OCI-LY1 (cell line): Measurements from ENCODE around the gene APLN.

ENCODE experiments used
- H2AFZ ChIP-seq: fragments of 200-600 bp; sonication (generic), shearing (Covaris generic); 2 replicates; pipeline ENCODE4 v1.6.0; 2014; ENCODE audit warnings: antibody characterized with exemption, mild to moderate bottlenecking, low read length
- H3F3A ChIP-seq: fragments of 200-600 bp; sonication (generic), shearing (Covaris generic); 2 replicates; pipeline ENCODE4 v1.6.0; 2014; ENCODE audit warnings: mild to moderate bottlenecking, antibody characterized with exemption, low read length, moderate library complexity; ENCODE audit not compliant: insufficient read depth
- H3K27ac ChIP-seq: fragments of 200-600 bp; sonication (generic); 2 replicates; pipeline ENCODE4 v1.5.1; 2014; ENCODE audit warnings: low read length, mixed run types, mild to moderate bottlenecking, low read depth; ENCODE audit not compliant: poor library complexity, severe bottlenecking
- H3K27me3 ChIP-seq: fragments of 200-600 bp; sonication (generic); 2 replicates; pipeline ENCODE4 v1.6.0; 2014; ENCODE audit warnings: antibody characterized with exemption, mild to moderate bottlenecking, low read length, moderate library complexity; ENCODE audit not compliant: insufficient read depth
- H3K36me3 ChIP-seq: fragments of 200-600 bp; sonication (generic); 2 replicates; pipeline ENCODE4 v1.6.1; 2014; ENCODE audit warnings: mild to moderate bottlenecking, antibody characterized with exemption, low read length, moderate library complexity, mixed read lengths; ENCODE audit not compliant: insufficient read depth
- H3K4me1 ChIP-seq: fragments of 200-600 bp; sonication (generic); 2 replicates; pipeline ENCODE4 v1.5.1; 2014; ENCODE audit warnings: mild to moderate bottlenecking, low read length, moderate library complexity; ENCODE audit not compliant: insufficient read depth, severe bottlenecking
- H3K4me2 ChIP-seq: fragments of 200-600 bp; sonication (generic), shearing (Covaris generic); 2 replicates; pipeline ENCODE4 v1.6.1; 2014; ENCODE audit warnings: low read length
- H3K4me3 ChIP-seq: fragments of 200-600 bp; sonication (generic); 2 replicates; pipeline ENCODE4 v1.5.1; 2014; ENCODE audit warnings: low read length, low read depth, mild to moderate bottlenecking, mixed read lengths; ENCODE audit not compliant: poor library complexity, severe bottlenecking
- H3K79me2 ChIP-seq: fragments of 200-600 bp; shearing (Covaris generic); 2 replicates; pipeline ENCODE4 v1.6.1; 2016; ENCODE audit warnings: mixed run types, low read length, mixed read lengths; ENCODE audit not compliant: insufficient read depth
- H3K9ac ChIP-seq: fragments of 200-600 bp; sonication (generic), shearing (Covaris generic); 2 replicates; pipeline ENCODE4 v1.6.1; 2014; ENCODE audit warnings: mild to moderate bottlenecking, low read length, mixed read lengths
- H3K9me2 ChIP-seq: fragments of 200-600 bp; sonication (generic), shearing (Covaris generic); 2 replicates; pipeline ENCODE4 v1.6.1; 2014; ENCODE audit warnings: low read depth, mild to moderate bottlenecking, low read length, mixed read lengths
- H3K9me3 ChIP-seq: fragments of 200-600 bp; shearing (Covaris generic); 2 replicates; pipeline ENCODE4 v1.6.1; 2014; ENCODE audit warnings: low read length, mixed read lengths
- H4K20me1 ChIP-seq: fragments of 200-600 bp; sonication (generic), shearing (Covaris generic); 2 replicates; pipeline ENCODE4 v1.6.0; 2016; ENCODE audit warnings: mild to moderate bottlenecking, low read length; ENCODE audit not compliant: insufficient read depth
- CTCF ChIP-seq: fragments of 200-600 bp; sonication (generic), shearing (Covaris generic); IDR thresholded peaks from 2 replicates; pipeline ENCODE4 v1.5.1; 2017; ENCODE audit warnings: mild to moderate bottlenecking, antibody characterized with exemption, low read length, moderate library complexity, mixed read lengths
- EZH2 ChIP-seq: fragments of 200-600 bp; sonication (generic), shearing (Covaris generic); IDR thresholded peaks from 2 replicates; pipeline ENCODE4 v1.8.0; 2017; ENCODE audit warnings: borderline replicate concordance, mixed run types, mild to moderate bottlenecking, antibody characterized with exemption, low read length, moderate library complexity, mixed read lengths

Gene APLN

GRCh38 chrX:129634541-129634940 lies 20.2 kb downstream of the APLN start:
- H3K36me3 ChIP-seq = no peaks in the 10 kb centered on the region
- H3K9ac ChIP-seq = no peak overlapping the region
- no peaks in the 10 kb centered on the region for H3K9me2 ChIP-seq
- H3K27me3 ChIP-seq = no peaks in the 10 kb centered on the region
- H3K4me2 ChIP-seq = no peak overlapping the region
- H3K4me3 ChIP-seq = no peak overlapping the region
- H4K20me1 ChIP-seq = no peaks in the 10 kb centered on the region
- TF ChIP-seq CTCF = no peak
- no peak for TF ChIP-seq EZH2
- H3K9me3 ChIP-seq = no peaks in the 10 kb centered on the region
- H3K27ac ChIP-seq = no peak overlapping the region
- no peaks in the 10 kb centered on the region for H3F3A ChIP-seq
- H3K4me1 ChIP-seq = no peaks in the 10 kb centered on the region
- H3K79me2 ChIP-seq = no peaks in the 10 kb centered on the region
- no peak overlapping the region for H2AFZ ChIP-seq

GRCh38 chrX:129632443-129632842 lies 22.3 kb downstream of the APLN start:
- Histone ChIP-seq H3K79me2 (no peaks in the 10 kb centered on the region), H3K27me3 (no peaks in the 10 kb centered on the region), H3K9ac (no peak overlapping the region), H3K36me3 (no peaks in the 10 kb centered on the region), H3K27ac (no peak overlapping the region), H3K4me1 (no peaks in the 10 kb centered on the region), H3K4me3 (no peak overlapping the region), H4K20me1 (no peaks in the 10 kb centered on the region), H3K9me3 (no peaks in the 10 kb centered on the region), H3K4me2 (no peak overlapping the region), H2AFZ (no peak overlapping the region), H3F3A (no peaks in the 10 kb centered on the region), H3K9me2 (no peaks in the 10 kb centered on the region)
- no peak for TF ChIP-seq EZH2
- TF ChIP-seq CTCF = no peak

GRCh38 chrX:129631849-129632248 lies 22.9 kb downstream of the APLN start:
- Histone ChIP-seq H3K27me3 (no peaks in the 10 kb centered on the region), H3K79me2 (no peaks in the 10 kb centered on the region), H3K4me1 (no peaks in the 10 kb centered on the region), H3K4me2 (no peak overlapping the region), H3K9me3 (no peaks in the 10 kb centered on the region), H3K9me2 (no peaks in the 10 kb centered on the region), H4K20me1 (no peaks in the 10 kb centered on the region), H2AFZ (no peak overlapping the region), H3K4me3 (no peak overlapping the region), H3K36me3 (no peaks in the 10 kb centered on the region), H3K9ac (no peak overlapping the region), H3K27ac (no peak overlapping the region), H3F3A (no peaks in the 10 kb centered on the region)
- no peak for TF ChIP-seq CTCF
- TF ChIP-seq EZH2 = no peak
